Hematopoietic multipotent progenitor cell (in vitro differentiated cells): ENCODE results near the gene FKTN. TPM values are rescaled to one million over a fixed set of nuclear protein-coding genes. Genes with fewer than 3 reads are reported as not detected.

Source experiments
- DNase-seq, 3 donors: peaks; one replicate each; pipeline ENCODE4 v3.0.0-alpha.2; 2011 to 2015; ENCODE audit warnings: low read depth in 2 of 3, low spot score in 2 of 3
- total RNA-seq: library from RNA; depleted of rRNA; stranded (reverse); fragments of >200 nt; gene quantifications from one replicate; pipeline ENCODE4 v1.2.3, GENCODE V29; 2012

Gene FKTN
- total RNA-seq, 1 donor, result 5.4 TPM

DNA sequence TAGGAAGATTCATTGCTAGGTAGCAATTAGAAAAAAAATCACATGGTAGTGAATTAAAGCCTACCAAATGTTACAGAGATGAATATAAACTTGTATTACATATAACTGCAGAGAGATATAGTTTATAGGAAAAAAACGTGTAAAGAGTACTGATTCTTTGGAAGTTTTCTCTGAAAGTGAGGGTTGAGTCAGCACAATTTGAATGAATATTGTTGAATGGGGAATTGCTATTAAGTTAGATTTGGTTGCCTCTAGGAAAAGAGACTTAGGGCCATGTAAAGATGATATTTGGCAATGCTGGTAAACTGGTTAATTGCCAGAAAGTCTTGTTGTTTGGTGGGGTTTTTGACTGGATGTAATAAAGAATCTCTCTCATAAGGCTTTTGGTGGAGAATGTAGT, 67.2 kb downstream of the FKTN start:
- DNase-seq, result no peak

DNA sequence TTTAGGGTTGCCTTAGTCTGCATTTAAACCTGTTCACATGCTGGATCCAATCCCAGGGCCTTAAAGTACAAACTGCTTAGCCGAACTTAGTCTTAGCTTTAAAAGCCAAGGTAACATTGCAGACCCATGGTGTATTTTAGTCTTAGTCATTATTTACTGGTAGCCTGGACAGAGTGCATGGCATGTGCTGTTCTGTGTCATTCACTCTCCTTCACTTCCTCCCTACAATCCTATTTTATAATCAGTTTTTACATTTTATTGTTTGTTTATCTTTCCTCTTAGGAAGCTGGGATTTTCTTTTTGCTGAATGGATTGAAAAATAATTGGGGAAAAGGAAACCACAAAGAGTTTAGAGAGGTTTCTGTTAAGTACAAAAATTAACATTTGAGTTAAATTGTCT, 74.9 kb downstream of the FKTN start:
- DNase-seq, result no peak

DNA sequence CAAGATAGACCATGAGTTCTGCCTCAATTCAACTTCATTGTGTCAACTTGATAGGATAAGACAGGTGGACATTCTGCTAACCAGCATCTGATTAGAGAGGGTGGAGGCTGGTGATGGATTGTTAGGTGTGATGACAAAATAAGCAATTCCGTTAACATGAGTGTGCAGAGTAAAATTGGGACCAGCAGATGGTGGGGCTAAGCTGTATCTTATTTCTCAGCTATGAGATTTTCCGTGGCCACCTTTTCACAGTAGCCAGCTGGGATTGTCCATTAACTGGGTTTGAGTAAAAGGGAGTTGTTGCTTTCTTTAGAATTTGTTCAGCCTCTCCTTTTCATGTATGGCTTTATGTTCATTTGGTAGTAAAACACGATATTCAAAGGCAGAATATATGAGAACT, 75.5 kb downstream of the FKTN start:
- no peak for DNase-seq

DNA sequence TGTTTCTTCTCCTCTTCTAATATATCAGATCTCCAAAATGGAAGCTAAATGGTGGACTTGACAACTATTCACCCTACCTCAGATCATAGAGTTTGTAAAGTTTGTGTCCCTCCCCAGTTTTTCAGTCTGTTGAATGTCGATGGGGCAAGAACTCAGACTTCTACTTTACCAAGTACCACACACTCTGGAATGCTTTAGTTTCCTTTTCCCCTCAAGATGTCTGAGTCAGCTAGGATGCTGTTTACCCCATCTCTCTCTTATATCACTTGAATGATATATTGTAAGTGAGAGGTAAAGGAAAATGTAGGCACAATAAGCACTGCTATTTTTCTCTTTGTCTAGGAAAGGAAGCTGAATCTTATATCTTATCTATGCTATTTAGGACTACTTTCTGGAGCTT, 78.4 kb downstream of the FKTN start:
- DNase-seq, result no peak

DNA sequence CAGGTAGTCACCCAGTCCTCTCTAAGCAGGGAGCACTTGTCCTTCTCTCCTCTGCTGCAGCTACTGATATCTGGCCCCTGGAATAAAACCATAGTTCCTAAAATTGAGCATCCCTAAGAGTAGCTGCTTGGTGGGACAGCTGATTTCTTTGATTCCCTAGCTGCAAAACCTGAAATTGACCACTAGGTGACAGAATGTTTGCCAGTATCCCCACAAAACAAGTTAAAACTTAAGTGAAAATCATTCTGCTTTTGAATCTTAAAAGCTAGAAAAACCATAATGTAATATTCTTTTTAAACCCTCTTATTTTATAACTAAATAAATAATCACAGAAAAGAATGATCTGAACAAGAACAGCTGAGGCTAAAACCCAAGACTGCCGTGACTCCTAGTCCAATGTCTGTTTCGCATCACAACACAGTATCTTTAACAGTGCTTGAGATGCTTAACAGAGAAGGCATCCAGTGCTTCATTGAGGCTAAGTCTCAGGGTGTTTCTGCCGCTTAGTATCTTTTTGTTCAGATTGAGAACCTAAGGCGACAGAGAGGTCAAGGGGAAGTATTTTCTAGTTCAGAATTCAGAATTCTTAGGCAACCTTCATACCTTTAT, 80.0 kb downstream of the FKTN start:
- DNase-seq, result peak in 2 of 3 donors; percentile 9 to 13

DNA sequence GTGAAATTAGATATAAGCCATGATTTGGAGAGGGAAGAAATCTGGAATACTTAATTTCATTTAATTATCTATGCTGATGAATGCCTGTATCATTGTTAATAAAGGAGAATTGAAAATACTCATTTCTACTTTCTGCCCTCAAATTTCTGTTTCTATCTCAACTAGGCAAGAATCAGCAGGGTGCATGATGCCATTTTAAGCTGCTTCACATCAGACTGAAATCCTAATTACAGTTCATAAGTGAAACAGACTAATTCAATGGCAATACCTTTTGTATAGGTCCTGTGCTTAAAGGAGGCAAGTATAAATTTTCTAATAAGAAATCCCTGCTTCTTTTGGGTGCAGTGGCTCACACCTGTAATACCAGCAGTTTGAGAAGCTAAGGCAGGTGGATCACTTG, 82.0 kb downstream of the FKTN start:
- DNase-seq, result no peak

DNA sequence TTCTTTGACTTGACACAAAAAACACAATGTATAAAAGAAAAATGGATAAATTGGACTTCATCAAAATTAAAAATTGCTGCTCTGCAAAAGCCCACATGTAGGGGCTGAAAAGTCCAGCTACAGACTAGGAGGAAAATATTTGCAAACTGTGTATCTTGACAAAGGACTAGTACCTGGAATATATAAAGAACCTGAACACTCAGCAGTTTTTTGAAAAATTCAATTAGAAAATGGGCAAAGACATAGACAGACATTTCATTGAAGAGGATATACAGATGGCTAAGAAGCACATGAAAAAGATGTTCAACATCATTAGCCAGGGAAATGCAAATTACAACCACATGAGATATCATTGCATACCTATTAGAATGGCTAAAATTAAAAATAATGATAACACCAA, 85.9 kb downstream of the FKTN start:
- no peak for DNase-seq

DNA sequence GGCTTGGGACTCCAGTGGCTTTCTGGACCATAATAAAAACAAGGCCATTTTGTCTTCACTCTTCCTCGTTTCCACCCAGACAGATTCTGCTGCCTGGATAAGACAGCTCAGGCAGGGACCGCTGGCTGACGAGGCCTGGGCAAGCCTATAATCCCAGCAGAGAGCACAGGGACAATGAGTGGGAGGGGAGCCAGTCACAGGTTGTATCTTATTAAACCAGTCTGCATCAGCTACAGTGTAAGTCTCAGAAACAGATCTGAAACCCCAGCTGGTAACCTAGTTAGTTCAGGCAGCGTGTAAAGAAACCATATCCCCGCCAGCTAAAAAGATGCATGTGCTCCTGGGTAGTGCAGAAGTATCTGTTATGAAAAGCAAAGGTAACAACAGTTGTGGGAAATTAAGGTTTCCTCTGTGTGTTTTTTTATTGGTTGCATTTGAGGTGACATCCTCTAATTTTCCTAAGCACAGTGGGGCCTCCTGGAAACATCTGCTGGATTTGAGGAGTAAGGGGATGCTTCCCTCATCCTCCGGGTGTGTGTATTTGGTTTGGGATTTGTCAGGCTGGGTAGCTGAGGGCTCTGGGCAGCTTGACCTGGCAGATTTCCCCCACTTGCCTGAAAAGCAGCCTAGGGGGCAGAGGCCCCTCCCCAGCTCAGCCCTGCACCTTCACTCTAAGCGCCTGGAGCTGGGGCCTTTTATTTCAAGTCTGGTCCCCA, 89.1 kb downstream of the FKTN start:
- no peak for DNase-seq

DNA sequence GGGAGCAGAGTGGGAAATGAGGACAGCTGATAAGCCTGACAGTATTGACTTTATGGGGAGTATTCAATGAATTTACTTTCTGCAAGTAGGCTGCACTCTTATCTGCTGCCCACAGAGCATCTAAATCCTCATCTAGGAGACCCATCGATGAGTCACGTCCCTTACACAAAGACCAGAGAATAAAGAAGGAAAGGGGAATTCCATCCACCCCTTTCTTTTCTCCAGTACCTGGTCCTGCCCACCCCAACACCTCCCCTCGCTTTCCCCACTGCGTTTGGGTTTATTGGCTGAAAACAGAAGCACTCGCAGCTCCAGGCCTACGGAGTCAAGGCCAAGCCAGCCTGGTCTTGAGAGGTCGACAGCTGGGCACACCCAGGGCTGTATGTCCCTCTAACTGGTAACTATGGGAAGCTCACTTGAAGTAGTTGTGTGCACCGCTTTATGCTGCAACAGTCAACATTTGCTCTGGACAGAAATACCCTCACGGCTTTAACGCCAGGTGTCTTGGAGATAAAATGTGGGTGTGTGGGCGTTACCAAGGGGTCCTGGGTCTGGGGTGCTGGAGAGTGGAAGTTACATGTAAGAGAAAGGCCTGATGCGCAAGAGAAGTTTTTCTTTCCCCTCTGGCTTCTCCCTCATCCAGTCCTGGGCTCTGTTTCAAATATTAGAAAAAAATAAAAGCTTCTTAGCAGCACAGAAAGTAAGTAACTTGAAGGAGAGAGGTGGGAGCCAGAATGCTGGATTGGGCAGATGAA, 89.8 kb downstream of the FKTN start:
- no peak for DNase-seq

DNA sequence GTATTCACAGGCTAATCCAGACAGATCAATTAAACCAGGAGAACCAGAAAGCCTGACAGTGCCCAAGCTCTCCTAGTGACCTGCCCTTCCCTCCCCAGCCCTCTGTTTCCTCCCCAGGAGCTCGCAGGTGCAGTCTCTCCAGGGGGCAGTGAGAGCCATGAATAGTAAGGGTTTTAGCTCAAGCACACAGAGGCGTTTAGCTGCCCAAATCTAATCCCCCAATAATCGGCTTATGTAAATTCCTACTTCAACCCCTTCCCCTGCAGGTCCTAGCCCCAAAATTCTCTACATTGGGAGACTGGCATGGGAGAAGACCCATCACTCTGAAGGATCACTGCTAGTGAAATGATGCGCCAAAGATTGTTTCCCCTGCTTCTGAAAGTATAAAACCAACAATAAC, 93.9 kb downstream of the FKTN start:
- no peak for DNase-seq

DNA sequence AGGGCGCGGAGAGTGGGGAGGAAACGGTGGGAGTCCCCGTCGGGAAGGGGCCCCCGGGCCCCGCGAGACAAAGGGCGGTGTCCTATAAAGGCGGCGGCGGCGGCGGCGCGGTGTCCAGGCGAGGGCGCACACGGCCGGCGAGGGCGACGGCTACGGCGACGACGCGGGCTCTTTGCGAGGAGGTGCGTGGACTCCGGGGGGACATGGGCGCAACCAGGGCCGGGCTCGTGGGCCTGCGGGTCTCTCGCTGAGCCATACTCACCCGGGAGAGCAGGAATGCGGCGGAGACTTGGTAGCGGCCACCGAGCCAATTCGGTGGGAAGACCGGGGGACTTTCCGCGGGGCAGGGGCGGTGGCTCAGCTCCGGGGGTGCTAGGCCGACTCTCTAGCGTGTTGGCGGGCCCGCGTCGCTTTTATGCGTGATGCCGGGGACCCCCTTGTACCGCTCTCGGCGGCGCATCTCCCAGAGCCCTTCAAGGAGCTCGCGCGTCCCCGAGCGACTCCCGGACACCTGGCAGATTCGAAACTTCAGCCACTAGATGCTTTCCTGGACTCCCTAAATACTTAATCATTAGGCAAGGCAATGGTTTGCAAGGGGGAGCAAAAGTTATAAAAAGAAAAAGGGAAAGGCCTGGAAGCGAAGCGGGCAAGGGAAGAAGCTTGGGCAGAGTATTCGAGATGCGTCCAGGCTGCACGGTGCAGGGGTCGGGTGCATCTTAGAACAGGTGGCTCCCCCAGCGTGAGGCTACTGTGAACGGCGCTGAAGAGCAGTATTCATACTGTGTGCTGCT, 98.4 kb downstream of the FKTN start:
- DNase-seq, result peak in 2 of 3 donors; percentile 36 to 49

DNA sequence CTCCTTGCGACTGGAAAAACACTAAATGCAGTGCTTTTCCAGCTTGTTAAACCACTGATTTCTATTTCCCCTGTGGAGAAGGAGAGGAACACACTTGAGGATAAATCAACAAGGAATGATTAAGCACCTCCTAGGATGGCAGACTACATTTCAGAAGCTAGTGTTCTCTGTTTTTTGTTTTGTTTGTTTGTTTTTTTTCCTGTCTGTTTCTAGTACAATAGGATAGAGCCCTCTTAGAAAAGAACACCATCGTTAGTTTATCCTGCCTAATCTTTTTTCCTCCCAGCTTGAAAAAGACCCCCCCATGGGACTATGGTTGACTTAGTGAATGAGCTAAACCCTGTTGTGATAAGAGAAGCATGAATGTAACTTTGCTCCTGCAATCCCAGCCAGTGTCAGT, 100.4 kb downstream of the FKTN start:
- DNase-seq, result no peak

DNA sequence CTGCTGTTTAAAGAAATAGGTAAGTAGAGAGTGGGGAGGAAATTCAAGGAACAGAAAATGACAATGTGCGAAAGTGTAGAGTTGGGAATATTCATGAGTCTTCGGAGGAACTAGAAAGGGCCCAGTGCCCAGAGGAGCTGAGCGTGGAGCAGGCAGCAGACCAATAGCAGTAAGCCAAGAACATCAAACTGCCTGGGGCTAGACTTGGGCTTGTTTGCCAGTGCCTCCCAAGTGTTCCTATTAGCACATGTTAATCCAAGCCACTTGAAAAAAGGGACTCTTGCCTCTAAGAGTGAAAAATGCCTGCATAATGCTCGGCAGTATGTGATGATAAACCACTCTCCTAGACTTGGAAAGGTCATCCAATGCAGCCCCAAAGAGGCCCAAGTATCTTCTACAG, 103.1 kb downstream of the FKTN start:
- no peak for DNase-seq

DNA sequence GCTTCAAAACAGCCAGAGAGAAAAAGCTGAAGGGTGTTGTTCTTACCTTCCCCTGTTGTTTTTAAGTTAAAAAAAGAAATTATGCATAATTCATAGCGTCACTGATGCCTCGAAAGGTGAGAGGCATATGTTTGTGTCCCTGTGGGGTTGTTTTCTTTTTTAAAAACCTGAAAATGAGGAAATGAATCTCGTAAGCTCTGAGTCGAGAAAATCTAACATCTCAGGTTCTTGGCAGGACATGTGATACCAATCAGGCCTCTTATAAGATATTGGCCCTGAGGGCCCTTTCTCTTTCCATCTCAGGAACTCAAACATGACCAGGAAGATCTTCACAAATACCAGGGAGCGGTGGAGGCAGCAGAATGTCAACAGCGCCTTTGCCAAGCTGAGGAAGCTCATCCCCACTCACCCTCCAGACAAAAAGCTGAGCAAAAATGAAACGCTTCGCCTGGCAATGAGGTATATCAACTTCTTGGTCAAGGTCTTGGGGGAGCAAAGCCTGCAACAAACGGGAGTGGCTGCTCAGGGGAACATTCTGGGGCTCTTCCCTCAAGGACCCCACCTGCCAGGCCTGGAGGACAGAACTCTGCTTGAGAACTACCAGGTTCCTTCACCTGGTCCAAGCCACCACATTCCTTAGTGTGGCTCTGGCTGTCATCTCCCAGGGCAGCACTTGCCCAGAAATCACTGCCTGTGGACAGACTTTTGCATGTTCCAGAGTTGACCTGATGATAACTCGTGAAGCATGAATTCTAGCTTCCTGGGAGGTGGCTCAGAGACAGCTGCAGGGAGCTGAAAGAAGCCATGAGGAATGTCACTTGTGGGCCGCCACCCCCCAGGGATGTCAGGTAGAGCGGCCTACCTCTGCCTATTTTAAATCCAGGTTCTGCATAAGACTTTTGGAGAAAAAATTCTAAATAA, 104.5 kb downstream of the FKTN start, which contains the start of gene TAL2:
Gene TAL2, plus strand, starts transcription at position 274 of the 921 bp plus-strand sequence. Its CDS starts 40 bp downstream, at position 314.
- DNase-seq, result no peak

DNA sequence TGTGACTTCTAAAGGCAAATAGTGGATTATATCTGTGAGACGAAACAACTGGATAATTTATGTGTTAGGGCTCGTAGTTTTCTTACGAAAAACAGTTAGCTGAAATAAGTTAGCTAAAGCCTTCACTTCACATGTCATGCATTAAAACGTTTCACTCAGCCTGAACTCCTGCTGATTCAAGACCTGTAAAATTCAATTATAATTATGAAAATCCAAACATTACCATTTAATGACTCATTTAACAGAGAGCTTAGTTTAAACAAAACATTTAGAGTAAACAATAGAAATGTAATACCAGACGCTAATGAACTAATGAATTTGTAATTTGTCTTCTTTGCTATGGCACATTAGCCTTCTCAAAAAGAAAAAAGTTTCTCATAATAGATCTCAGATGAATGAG, 106.0 kb downstream of the FKTN start:
- no peak for DNase-seq

DNA sequence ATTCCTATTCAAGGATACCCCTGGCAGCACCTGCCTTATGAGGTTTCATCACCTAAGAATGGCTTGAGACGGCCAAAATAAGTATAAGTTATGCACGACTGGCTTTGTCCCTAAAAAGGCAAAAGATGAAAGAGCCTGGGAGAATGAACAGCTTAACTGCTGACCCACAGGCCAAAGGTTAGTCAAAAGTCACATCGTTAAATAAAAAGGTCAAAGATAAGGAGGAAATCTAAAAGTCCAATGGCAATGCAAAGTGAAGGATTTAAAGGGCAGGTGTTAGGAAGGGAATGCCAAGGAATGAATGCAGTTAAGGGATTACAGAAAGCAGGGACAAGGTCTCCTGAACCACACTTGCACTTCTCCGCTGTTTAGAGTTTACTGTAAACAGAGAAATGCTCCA, 109.9 kb downstream of the FKTN start:
- DNase-seq, result no peak

DNA sequence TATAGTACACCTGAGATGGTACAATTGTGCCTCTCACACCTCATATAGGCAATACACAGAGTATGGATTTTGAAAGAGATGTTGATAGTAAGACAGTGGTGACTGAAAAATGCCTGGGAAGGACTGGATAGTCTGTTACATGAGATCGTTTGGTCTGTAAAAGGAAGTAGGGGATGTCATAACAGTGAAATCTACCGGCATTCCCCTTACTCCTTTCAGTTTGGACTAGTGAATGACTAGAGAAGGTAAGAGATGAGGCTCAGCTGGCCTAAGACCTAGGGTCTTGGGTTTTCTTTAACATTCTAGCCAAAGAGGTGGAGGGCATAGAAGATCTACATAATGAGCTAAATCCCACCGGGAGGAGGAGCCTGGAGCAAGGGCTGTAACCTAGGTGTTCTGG, 112.4 kb downstream of the FKTN start:
- no peak for DNase-seq

DNA sequence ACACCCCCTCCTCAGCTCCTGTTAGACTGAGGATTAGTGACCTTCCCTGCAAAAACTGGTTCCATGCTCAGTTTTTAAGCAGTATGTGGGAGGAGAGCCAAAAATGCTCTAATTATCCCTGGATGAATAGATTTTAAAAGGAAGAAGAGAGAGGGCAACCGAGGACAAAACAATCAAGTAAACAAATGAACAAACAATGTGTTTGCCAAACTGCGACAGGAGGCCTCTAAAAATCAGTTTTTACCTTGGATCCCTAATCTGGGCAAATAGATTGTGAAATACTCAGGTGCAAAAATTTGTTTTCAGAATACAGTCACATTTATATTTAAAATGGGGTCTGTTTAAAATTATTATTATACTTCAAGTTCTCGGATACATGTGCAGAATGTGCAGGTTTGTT, 112.8 kb downstream of the FKTN start:
- DNase-seq, result no peak

DNA sequence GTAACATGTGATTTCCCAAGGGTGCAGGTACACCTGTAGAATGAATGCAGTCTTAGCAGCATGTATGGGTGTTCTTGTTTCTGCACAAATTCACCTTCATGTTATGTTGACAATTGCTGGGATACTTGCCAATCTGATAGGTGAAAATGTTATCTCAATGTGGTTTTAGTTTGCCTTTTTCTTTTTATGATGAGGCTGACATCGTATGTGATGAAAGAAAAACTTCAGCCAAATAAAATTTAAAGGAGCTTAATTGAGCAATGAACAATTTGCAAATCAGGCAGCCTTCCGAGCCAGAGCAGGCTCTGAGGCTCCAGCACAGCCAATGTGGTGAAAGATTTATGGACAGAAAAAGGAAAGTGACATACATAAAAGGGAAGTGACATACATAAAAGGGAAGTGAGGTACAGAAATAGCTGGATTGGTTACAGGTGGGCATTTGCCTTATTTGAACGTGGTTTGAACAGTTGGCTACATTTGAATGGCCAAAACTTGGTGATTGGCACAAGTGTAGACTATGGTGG, 114.8 kb downstream of the FKTN start:
- peak in 2 of 3 donors; percentile 55 to 85 for DNase-seq
